Endothelial cell of umbilical vein (primary cell): ENCODE results near the gene ZNF37A. TPM values are rescaled to one million over a fixed set of nuclear protein-coding genes. Genes with fewer than 3 reads are reported as not detected.

Experiments used
- BruUV-seq: library from RNA; stranded (reverse); fragments of 400-500 nt; replicated peaks from 2 replicates; lab custom pipeline; 2021; lab: Mats Ljungman, UMichigan
- CTCF ChIA-PET: fragments of 300-600, 350-600 bp; sonication (Branson Sonifier 250); formaldehyde crosslinking; loops from one replicate; lab custom pipeline; 2021; ENCODE audit warnings: antibody characterized with exemption, inconsistent platforms; lab: Charles Lee
- POLR2A ChIA-PET: fragments of 300-600, 350-600 bp; sonication (Branson Sonifier 250); formaldehyde crosslinking; loops from one replicate; lab custom pipeline; 2021; ENCODE audit warnings: antibody characterized with exemption, inconsistent platforms; lab: Charles Lee
- DNase-seq: peaks from one replicate; pipeline ENCODE4 v3.0.0-alpha.2; 2011; ENCODE audit warnings: low read depth, low spot score
- FAIRE-seq: peaks from 2 replicates; lab custom pipeline; 2011; peaks lifted over from hg19 to GRCh38; lab: Jason Lieb, UNC
- H2AFZ ChIP-seq: 2 replicates; pipeline ENCODE4 v1.6.0; 2012; ENCODE audit warnings: low read depth, low read length, control low read depth, inconsistent platforms
- H3K27ac ChIP-seq: 2 replicates; pipeline ENCODE4 v1.5.1; 2011; ENCODE audit warnings: low read depth, mild to moderate bottlenecking, control low read depth, low read length, moderate library complexity; ENCODE audit not compliant: insufficient read depth
- H3K27me3 ChIP-seq, 2 experiments: 2 replicates each; pipeline versions ENCODE4 v1.6.0 to v1.6.1; 2011; ENCODE audit warnings: low read length in 2 of 2, mixed read lengths in 1 of 2; ENCODE audit not compliant: control insufficient read depth in 2 of 2, insufficient read depth in 2 of 2
- H3K36me3 ChIP-seq, 2 experiments: 2 replicates in 1 of 2; 3 replicates in 1 of 2; pipeline ENCODE4 v1.5.1; 2011; ENCODE audit warnings: low read length in 2 of 2, mild to moderate bottlenecking in 1 of 2, moderate library complexity in 1 of 2; ENCODE audit not compliant: control insufficient read depth in 2 of 2, insufficient read depth in 2 of 2; ENCODE audit errors: extremely low read depth in 1 of 2
- H3K4me1 ChIP-seq: 3 replicates; pipeline ENCODE4 v1.5.1; 2011; ENCODE audit warnings: mild to moderate bottlenecking, low read length; ENCODE audit not compliant: control insufficient read depth, insufficient read depth; ENCODE audit errors: extremely low read depth
- H3K4me2 ChIP-seq: 2 replicates; pipeline ENCODE4 v1.6.1; 2011; ENCODE audit warnings: low read length, control low read depth, mixed read lengths; ENCODE audit not compliant: insufficient read depth
- H3K4me3 ChIP-seq, 3 experiments: fragments of 200-600 bp in 1 of 3; sonication (generic), shearing (Covaris generic) in 1 of 3; replicated peaks in 1 of 3; 2 replicates each; pipeline ENCODE4 v1.5.1; 2011 to 2016; ENCODE audit warnings: control low read depth in 3 of 3, low read length in 3 of 3, mild to moderate bottlenecking in 2 of 3, inconsistent platforms in 1 of 3, low read depth in 1 of 3, moderate library complexity in 1 of 3; ENCODE audit not compliant: insufficient read depth in 1 of 3
- H3K79me2 ChIP-seq: 2 replicates; pipeline ENCODE4 v1.6.0; 2012; ENCODE audit warnings: low read length, inconsistent platforms; ENCODE audit not compliant: control insufficient read depth, insufficient read depth
- H3K9ac ChIP-seq: replicated peaks from 2 replicates; pipeline ENCODE3; 2011; ENCODE audit warnings: low read length, control low read depth; ENCODE audit not compliant: insufficient read depth; ENCODE audit errors: extremely low read depth
- H3K9me1 ChIP-seq: replicated peaks from 3 replicates; pipeline ENCODE4 v1.6.0; 2011; ENCODE audit warnings: mild to moderate bottlenecking, low read length; ENCODE audit not compliant: control insufficient read depth, insufficient read depth; ENCODE audit errors: extremely low read depth
- H3K9me3 ChIP-seq: replicated peaks from 2 replicates; pipeline ENCODE4 v1.5.1; 2012; ENCODE audit warnings: low read length, inconsistent platforms; ENCODE audit not compliant: control insufficient read depth, insufficient read depth
- H4K20me1 ChIP-seq: replicated peaks from 2 replicates; pipeline ENCODE3; 2011; ENCODE audit warnings: mild to moderate bottlenecking, low read length; ENCODE audit not compliant: control insufficient read depth, insufficient read depth; ENCODE audit errors: extremely low read depth
- CTCF ChIP-seq, 2 donors: IDR thresholded peaks; 1 replicate in 1 of 2; 2 replicates in 1 of 2; pipeline ENCODE4 v1.5.1; 2011; ENCODE audit warnings: low read length in 2 of 2, mild to moderate bottlenecking in 2 of 2, moderate library complexity in 2 of 2, control low read depth in 1 of 2, inconsistent platforms in 1 of 2, low read depth in 1 of 2; ENCODE audit not compliant: insufficient read depth in 1 of 2; ENCODE audit errors: extremely low read depth in 1 of 2
- EZH2 ChIP-seq: IDR thresholded peaks from 2 replicates; pipeline ENCODE4 v1.6.1; 2012; ENCODE audit warnings: borderline replicate concordance, low read depth, mild to moderate bottlenecking, moderate library complexity, low read length, inconsistent platforms; ENCODE audit not compliant: severe bottlenecking
- FOS ChIP-seq: IDR thresholded peaks from 2 replicates; pipeline ENCODE4 v1.6.1; 2011; ENCODE audit warnings: mild to moderate bottlenecking, low read length, moderate library complexity, borderline replicate concordance; ENCODE audit not compliant: insufficient read depth
- GATA2 ChIP-seq: IDR thresholded peaks from 2 replicates; pipeline ENCODE4 v1.7.0; 2011; ENCODE audit warnings: low read depth, mild to moderate bottlenecking, moderate library complexity, mixed read lengths, low read length; ENCODE audit not compliant: insufficient read length, insufficient read depth
- JUN ChIP-seq: IDR thresholded peaks from 2 replicates; pipeline ENCODE4 v1.6.1; 2011; ENCODE audit warnings: borderline replicate concordance, low read depth; ENCODE audit not compliant: insufficient read length, insufficient read depth
- MAX ChIP-seq: IDR thresholded peaks from 2 replicates; pipeline ENCODE4 v1.6.1; 2011; ENCODE audit not compliant: insufficient read depth, insufficient read length
- MYC ChIP-seq: IDR thresholded peaks from one replicate; pipeline ENCODE4 v1.6.1; 2011; ENCODE audit warnings: mild to moderate bottlenecking, low read depth, low read length
- POLR2A ChIP-seq: IDR thresholded peaks from 2 replicates; pipeline ENCODE4 v1.6.1; 2012; ENCODE audit warnings: low read depth, mild to moderate bottlenecking, control low read depth, low read length
- POLR2AphosphoS5 ChIP-seq: IDR thresholded peaks from 2 replicates; pipeline ENCODE4 v1.6.1; 2012; ENCODE audit warnings: low read depth, mild to moderate bottlenecking, control low read depth, low read length, moderate library complexity; ENCODE audit not compliant: insufficient read depth
- dilution Hi-C: fragments of 300-500 bp; cut with MboI; formaldehyde crosslinking; loops from one replicate; pipeline ENCODE4 v1.15.0; 2019; ENCODE audit warnings: low sequenced_read_pairs; ENCODE audit not compliant: extremely low pct_ligation_motif_present
- intact Hi-C: fragments of 100-400 bp; cut with micrococcal nuclease; formaldehyde crosslinking; loops from one replicate; pipeline ENCODE4 v1.10.0; 2022
- polyA plus RNA-seq, 4 experiments: library from polyadenylated mRNA; depleted of rRNA in 3 of 4; stranded (reverse) in 3 of 4; unstranded in 1 of 4; fragments of >200 nt; gene quantifications; 2 replicates each; pipeline versions ENCODE4 v1.2.1 to v1.2.3, GENCODE V29; 2011 to 2012; ENCODE audit warnings: missing spikeins in 1 of 4
- total RNA-seq: library from RNA; stranded (reverse); gene quantifications from 2 replicates; pipeline ENCODE4 v1.2.3, GENCODE V29; 2021

The ZNF37A gene
- total and polyA plus RNA-seq, 2 donors (not counting 3 experiments of a cell fraction or from before 2014, with no cell fraction given) = 3.4 to 14.5 TPM

GRCh38 chr10:38102880-38103279 lies 8.7 kb downstream of the ZNF37A start:
- Histone ChIP-seq H4K20me1 (no peaks in the 10 kb centered on the region), H3K9me3 (no peaks in the 10 kb centered on the region), H3K4me3 (no peak overlapping the region), H3K79me2 (no peaks in the 10 kb centered on the region), H3K9ac (no peak overlapping the region), H3K4me2 (no peak overlapping the region), H3K27ac (no peak overlapping the region), H3K9me1 (no peaks in the 10 kb centered on the region), H3K4me1 (no peaks in the 10 kb centered on the region), H3K27me3 (no peaks in the 10 kb centered on the region), H2AFZ (no peak overlapping the region), H3K36me3 (peaks cover under 1 to 2% of the 10 kb centered on the region in 2 experiments)
- ChIA-PET CTCF (no interaction called here), POLR2A (no interaction called here)
- DNase-seq (no peak), FAIRE-seq (no peak)
- no TSS peak for BruUV-seq
- dilution Hi-C loops (no loop called here), intact Hi-C loops (no loop called here)
- TF ChIP-seq MAX (no peak), GATA2 (no peak), POLR2AphosphoS5 (no peak), EZH2 (no peak), FOS (no peak), JUN (no peak), POLR2A (no peak), MYC (no peak), CTCF (IDR thresholded peaks at IDR 0.05; ENCODE audit: extremely low read depth in 1 of 2, insufficient read depth in 1 of 2, low read depth in 1 of 2, low read length in 2 of 2) (no peak)
